A204.1 (cell line): ENCODE measurements around the gene KCND3.
"Not testable (repeated sequence)": the region's sequence is repeated elsewhere in the genome, so short reads cannot be mapped to it uniquely, and the experiment has no call there.

Experiments used
- FAIRE-seq: peaks from 2 replicates; lab custom pipeline; 2012; peaks lifted over from hg19 to GRCh38; lab: Jason Lieb, UNC

The KCND3 gene

DNA sequence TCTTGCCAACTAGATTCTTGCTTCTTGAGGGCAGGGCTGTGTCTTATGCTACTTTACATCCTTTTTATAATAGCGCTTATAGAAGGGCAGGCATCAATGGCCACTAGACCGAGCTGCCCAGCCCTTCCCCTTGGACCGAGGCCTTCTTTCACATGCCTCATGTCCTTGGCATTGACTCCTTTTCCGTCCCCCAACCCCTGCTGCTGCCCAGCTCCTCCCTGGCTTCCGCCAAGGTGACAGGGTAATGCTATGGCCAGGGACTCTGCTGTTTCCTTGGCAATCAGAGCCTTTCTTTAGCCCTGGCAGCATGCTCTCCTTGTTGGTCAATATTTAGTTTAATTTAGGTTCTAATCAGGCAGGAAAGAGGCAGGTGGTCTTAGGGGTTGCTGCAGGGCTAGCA lies 185.5 kb downstream of the KCND3 start:
- no peak for FAIRE-seq

DNA sequence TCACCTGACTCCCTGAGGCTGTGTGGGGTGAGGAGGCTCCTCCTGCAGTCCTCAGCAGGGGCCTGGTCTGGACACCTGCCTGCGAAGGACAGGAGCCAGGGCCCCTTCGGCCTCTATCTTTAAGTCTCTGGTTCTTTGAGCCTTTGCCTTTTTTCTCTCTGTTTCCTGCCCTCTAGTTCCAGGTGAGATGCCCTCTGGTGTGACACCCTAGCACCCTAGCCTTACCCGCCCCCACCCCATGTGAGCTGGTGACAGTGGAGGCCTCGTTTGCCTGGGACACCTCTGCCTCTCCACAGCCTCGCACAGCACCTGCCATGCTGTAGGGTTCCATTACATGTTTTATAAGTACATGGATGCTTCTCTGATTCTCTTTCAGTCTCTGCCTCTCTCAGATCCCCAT lies 186.5 kb downstream of the KCND3 start:
- FAIRE-seq = no peak

DNA sequence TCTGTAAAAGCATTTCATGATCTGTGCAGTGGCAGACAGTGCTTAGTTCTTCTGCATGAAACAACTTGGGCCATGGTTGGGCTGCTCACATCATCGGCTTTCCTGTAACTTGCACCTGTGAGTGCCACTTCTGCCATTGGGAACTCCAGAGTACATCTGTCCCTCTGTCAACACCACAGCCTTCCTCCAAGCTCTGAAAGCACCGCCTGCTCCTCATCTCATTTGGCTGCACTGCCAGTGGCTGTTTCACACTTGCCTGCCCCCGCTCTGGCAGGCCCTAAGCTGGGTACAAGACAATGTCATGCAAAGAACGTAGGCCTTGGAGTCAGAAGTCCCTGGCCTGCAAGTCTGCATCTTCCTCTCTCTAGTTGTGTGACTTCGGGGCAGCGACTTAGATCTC lies 187.4 kb downstream of the KCND3 start:
- no peak for FAIRE-seq

DNA sequence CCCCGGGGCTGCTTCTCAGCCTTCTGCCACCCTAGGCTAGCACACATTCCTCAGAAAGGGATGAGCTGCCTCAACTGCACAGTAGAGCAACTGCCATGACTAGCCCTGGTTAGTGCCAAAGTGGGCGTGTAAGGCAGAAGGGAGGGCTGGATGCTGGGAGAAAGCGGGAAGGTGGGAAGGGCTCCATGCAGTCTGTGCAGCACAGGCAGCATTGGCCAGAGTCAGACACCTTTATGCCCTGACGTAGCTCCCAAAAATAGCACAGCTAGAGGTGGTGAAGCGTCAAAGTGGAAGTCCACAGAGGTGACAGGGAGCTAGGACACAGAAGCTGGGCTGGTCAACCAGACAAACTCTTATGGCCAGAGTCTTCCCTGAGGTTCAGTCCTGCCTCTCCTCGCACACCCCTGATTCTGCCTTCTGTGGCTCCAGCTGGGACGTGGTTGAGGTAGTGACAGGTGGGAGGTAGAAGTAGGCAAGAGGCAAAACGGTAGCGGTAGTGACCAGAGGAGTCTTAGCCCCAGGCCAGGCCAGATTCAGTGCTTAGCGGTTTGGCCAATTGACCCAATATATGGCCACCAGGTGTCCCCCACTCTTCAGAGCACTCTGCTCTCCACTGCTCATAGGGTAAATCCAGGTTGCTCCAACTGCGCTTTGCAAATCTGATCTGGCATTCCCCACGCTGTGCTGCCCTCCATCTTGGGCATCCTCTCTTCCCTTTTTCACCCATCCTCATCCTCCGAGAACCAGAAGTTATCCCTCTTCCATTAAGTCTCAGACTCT lies 188.2 kb downstream of the KCND3 start:
- FAIRE-seq = no peak

DNA sequence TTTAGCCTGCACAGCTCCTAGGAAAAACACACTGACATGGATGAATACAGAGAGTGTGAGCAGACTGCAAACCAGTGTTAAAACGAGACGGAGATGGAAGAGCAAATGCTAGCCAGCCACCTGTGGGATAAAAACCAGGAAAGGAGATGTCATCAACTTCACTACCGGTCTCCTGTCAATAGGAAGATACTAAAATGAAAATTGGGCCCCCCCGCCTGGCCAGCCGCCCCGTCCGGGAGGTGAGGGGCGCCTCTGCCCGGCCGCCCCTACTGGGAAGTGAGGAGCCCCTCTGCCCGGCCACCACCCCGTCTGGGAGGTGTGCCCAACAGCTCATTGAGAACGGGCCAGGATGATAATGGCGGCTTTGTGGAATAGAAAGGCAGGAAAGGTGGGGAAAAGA lies 189.7 kb downstream of the KCND3 start:
- FAIRE-seq = not testable (repeated sequence)

DNA sequence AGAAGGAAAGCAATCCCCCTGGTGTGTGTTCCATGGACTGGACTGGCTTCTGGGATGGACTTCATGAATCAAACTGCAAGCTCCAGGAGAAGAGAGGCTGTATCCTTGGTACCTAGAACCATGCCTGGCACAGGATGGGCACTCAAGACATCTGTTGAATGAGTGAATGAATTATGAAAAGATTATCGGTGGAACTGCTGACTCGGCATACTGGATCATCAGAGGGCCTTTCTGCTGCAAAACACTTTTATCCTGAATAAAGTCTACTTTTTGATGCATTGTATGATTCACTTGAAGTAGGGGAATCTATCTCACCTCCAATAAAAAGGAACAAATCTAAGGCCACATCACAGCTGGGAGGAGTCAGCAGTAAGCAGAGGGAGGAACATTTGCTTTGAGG lies 190.9 kb downstream of the KCND3 start:
- no peak for FAIRE-seq

DNA sequence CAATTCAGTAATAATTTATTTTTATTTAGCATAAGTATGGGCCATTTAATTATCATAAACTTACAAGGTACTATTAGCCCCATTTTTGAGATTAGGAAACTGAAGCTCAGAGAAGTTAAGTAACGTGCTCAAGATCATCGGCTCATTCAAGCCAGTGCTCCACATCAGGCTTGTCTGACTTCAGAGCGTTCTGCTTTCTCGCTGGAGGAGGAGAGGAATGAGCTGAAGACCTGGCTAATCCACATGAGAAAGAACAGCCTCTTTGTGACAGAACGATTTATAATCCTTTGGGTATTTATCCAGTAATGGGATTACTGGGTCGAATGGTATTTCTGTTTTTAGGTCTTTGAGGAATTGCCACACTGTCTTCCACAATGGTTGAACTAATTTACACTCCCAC lies 194.1 kb downstream of the KCND3 start:
- no peak for FAIRE-seq

DNA sequence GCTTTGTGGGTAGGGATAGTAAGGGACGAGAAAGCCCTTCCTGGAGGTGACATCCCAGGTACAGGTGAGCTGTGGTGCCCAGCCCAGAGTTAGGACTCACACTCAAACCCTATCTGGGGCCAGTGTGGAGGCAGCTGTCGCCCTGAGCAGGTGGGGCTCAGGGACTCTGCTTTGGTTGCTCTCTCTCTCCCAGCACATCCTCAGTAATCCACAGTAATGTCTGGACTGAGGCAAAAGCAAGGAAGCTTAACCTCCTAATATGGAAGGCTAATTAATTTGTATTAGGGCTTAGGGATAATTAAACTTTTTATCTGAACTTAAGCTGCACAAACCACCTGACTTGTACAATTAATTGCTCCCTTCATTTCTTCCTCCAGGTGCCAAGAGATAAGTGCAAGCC lies 195.5 kb downstream of the KCND3 start:
- no peak for FAIRE-seq

DNA sequence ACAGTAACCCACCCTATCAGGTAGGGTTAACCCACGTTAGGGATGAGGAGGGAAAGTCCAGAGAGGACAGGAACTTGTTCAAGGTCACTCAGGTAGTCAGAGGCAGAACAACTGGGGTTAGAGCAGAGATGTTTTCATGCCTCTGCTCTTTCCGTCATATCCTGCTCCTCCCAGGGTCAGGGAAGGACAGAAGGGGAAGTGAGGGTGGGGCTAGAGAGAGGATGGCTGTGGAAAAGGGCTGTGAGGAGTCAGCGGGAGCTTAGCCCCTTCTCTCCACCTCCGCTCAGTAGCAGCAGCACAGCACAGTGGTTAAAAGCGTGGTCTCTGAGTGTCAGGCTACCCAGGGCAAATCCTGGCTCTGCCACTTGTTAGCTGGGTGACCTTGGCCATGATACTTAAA lies 197.2 kb downstream of the KCND3 start:
- no peak for FAIRE-seq

DNA sequence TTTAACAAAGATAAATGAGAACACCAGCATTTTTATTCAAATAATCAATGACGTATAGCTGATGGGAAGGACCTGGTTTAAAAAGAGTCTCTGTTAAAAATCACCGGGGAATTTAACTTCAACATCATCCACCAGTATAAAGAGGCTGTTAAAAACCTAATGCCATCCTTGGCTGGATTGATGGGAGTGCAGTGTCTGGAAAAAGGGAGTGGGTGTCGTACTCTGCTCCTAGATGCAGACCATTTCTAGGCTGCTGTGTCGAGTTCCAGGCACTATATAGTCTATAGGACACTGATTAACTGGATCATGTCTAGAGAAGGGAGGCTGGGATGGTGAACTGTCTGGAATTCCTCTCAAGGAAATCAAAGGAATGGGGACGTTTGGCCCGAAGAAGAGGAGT lies 197.7 kb downstream of the KCND3 start:
- FAIRE-seq = no peak

DNA sequence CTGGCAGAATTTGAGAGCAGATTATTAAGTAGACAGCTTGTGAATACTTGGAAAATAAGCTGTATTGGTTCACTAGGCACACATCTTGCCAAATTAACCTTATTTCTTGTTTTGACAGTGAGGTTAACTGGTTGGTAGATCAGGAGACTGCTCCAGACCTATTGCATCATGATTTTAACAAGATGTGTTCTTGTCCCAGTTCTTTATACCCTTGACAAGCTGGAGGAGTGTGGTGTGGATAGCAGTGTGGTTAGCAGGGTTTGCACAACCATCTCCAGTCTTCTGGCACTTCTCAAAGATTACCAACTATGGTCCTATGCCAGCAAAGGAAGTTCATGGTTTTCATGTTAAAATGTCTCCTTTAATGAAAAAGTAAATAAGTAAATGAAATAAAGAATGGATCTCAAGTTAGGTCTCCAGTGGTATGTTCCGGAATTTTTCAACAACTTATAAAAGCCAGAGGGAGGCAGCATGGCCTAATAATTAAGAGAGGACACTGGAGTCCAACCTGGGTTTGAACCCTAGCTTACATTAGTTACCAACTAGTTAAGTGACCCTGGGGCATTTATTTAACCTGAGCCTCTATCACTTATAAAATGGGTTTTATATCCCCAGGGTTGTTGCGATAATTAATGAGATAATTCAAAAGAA lies 199.7 kb downstream of the KCND3 start:
- FAIRE-seq = no peak

DNA sequence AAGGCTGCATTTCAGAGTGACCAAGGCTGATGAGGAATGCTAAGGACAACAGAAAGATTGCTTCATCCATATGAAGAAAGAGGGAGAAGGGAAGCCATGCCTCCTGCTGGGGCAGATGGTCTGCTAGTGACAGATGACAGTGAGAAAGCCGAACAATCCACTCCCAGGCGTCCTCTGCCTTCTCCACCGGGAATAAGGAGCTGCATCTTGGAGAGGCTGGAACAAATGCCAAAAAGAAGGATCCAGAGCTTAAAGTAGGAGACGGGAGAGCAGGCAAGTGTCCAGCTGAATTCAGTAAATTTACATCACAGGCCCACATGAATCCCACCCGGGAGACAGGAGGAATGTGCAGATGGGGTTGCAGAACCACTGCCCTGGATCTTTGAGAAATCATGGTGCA lies 200.3 kb downstream of the KCND3 start:
- no peak for FAIRE-seq

DNA sequence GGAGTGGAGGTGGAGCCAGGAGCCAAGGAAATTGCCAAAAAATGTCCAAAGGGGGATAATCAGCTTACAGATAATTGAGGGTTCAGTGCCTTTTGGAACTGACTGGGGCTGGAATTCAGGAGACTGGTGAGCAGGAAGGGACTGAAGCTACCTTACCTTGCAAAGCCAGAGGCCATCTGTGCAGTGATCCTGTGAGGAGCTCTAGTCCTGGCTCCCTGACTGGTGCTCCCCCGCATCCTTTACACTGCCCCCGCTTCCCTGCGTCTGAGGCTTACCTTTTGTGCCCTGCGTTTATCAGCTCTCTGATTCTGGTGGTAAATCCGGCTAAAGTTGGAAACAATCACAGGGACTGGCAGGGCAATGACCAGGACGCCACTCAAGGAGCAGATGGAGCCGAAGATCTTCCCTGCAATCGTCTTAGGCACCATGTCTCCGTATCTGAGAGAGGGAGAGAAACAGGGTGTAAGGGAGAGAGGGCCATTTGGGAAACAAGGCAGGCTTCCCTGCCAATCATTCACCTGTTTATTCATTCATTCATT lies 202.7 kb downstream of the KCND3 start:
- no peak for FAIRE-seq

DNA sequence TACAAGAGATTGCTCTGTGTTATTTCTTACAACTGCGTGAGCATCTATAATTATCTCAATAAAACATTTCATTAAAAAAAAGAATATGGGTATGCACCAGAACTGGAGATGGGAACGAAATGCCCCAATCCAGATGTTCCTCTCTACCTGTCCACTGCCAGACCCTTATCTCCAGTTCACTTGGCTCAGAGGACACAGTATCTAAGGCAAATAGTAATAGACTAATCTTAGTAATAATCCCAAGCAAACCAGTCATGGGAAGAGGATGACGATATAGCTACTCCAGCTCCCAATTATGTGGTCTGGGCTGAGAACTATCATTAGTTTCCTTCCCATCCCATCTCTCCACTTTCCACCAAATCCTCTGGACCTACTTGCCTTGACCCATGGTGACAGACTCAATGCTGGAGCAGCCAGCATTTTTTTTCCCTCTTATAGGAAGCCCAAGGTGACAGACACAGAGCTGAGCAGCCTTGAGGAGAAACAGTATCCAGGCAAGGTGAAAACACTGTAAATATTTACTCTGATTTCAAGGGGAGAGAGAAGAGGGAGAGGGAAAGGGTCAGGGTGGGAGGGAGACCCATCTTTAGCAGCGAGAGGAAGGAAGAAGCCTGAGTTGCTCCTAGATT lies 205.1 kb downstream of the KCND3 start:
- no peak for FAIRE-seq

DNA sequence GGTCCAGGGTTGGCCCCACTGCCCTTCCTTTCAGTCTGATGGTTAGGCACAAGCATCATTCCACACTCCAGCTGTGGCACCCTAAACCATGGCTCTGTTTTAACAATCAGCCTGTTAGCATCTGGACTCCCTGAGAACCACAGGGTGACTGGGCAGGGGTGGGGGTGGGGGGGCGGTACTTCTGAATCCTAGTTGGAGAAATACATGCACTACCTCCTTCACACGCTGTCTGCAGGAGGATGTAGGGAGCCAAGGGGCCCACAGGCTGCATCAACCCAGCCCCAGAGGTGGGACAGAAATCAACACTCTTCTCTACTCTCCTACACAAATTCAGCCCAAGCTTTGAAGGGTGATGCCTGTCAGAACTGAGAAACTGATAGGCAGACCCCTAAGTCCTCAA lies 209.9 kb downstream of the KCND3 start:
- FAIRE-seq = no peak

DNA sequence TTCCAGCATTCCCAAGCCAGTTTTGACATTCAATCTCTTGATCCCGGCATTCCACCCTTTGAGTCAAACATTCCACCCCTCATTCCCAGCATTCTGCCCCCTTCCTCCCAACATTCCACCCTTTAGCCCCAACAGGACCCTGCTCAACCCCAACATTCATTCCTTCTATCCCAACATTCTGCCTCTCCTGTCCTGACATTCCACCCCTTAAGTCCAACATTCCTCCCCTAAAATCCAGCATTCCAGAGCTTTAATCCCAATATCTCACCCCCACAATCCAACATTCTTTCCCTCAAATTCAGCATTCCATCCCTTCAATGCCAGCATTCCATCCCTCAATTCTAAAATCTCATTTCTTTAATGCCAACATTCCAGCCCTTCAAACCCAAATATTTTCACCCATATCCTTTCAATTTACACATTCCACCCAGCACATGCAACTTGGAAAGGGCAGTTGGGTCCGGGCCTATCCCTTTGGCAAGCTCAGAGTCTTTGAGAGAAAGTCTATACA lies 210.9 kb downstream of the KCND3 start:
- no peak for FAIRE-seq

DNA sequence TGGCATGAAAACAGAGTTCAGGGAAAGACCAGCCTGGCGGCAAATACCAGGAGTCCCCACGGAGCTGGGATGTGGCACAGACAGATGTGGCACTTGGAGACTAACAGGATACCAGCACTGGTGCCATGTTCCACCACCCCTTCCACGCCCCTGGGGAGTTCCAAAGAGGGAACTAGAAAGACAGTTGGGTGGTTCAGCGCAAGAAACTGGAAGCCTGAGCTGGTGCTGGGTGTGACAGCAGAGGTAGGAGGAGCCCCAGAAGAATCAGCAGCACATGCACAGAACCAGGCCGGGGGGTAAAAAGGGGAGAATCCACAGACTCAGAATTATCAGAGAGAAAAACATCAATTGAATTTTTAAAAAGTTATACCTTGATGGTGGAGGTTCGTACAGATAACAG lies 211.4 kb downstream of the KCND3 start:
- FAIRE-seq = no peak

DNA sequence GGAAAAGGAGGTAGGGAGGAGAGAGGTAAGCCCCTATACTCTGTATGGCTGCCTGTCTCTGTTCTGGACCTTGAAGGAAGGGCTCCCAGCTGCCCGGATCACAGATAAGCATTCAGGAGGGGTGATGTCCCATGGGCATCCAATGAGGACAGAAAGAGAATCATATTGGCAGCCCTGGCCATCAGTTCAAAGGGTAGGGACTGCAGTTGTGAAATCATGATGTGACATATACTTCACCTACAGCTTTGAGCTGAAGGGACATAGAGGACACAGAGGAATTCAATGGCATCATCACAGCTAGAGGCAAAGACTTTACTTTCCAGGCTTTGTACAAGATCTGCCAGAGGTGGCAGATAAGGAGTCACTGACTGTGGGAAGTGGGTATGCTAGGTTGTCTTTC lies 212.2 kb downstream of the KCND3 start:
- FAIRE-seq = no peak

DNA sequence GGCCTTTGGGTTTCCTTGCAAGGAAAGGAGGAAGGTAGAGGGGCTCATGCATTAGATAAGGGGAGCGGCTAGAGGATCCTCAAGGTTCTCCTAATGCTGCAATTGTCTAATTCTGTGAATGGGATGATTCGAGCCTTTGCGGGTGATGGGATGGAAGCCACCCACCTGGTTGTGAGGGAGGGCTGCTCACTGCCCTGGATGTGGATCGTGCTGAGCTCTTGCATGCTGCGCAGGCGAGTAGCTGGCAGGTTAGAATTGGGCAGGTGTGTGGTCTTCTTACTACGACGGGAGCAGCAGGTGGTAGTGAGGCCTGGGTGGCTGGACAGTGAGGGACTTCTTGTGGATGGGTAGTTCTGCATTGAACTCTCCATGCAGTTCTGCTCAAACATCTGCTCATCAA lies 212.6 kb downstream of the KCND3 start:
- FAIRE-seq = no peak

DNA sequence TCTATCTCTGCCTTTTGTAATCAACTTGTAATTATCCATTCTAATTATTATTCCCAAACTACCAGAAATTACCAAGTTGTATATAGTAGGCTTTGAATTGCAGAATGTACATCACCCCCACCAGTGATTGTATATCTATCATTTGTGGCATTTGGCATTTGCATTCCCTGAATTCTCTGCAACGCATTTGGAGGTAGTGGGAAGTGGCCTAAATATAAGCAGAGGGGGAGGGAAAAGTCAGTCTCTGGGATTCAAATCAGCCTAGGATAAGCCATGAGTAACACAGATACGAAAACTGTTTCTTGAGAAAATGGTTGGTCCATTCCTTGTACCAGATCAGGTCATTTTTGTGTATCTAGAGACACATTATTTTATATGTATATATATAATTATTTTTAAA lies 213.1 kb downstream of the KCND3 start:
- FAIRE-seq = no peak

DNA sequence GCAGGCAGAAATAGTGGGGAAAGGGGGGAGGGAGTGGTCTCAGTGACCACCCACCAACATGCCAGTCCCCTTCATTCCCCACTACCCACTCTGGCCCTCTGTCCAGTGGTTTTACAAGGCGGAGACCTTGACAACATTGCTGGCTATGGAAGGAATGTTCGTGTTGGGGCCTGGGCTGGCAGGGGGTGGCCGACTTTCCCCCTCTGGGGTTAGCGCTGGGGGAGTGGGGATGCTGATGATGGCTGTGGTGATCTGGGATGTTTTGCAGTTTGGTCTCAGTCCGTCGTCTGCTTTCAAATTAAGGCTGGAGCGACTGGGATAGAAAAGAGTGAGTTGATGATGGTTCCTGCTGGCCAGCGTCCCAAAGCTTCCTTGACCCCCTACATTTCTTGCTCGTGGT lies 213.5 kb downstream of the KCND3 start:
- FAIRE-seq = no peak

DNA sequence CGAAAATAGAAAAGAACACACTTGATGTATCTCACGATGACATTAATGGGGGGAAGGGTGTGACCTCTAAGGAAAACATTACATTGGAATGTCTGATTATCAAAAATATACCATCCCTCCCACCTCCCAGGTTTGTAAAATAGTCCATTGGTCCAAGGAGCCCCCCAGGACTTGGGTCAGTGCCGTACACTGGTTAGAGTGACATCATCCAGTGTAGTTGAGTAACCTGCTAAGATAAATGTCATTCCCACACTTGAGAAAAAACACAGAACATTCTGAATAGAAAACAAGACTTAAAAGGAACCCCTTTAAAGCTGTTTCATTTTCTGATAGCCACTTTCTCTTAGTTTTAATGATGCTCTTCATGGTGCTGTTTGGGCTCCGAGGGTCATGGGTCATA lies 218.6 kb downstream of the KCND3 start:
- no peak for FAIRE-seq

DNA sequence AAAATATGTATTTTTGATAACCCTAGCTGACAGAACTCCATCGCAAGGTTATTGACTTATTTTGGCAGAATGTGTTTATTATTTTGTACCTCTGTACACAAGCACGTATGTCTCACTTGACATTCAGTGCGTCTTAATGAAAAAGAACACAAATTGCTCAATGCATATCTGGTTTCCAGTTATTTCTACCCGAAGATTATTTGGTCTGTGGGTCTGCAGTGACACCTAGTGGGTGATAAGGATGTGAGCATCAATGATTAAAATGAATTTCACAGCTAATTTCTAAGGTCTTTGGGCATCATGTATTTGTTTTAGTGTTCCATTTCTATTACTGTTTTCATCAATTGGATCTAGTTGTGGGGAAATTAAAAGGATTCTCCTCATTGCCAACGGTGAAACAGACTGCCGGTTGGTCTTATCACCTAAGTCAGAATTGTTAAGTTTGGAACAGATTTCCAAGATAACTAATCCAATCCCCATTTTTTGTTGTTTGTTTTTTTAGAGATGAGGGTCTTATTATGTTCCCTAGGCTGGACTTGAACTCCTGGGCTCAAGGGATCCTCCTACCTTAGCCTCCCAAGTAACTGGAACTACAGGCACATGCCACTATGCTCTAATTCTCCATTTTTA lies 219.8 kb downstream of the KCND3 start:
- FAIRE-seq = peak; percentile 94
